NCI-H146 treated with DMSO at 0.1 percent for 48 hours (cell line): ENCODE measurements around the gene NUMA1.

Experiments
- DNase-seq: peaks from one replicate; lab custom pipeline; 2025; ENCODE audit not compliant: unreplicated experiment; lab: John Stamatoyannopoulos, UW

The NUMA1 gene

DNA sequence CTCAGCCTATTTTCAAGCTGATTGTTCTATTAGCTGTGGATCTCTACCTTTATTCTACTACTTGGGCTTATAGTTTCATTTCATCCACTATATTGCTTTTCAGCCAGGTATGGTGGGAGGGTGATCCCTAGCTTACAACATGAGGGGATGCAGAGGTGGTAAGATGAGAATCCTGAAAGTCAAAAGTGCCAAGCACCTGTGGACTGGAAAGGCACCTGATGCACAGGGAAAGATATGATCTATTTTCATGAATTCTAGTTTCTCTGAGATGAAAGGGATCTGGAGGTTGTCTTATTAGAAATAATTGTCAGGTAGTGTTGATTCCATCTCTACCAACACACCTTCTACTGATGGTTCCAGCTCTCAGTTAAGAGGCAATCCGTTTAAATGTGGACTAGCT lies 103.3 kb downstream of the NUMA1 start:
- no peak for DNase-seq

DNA sequence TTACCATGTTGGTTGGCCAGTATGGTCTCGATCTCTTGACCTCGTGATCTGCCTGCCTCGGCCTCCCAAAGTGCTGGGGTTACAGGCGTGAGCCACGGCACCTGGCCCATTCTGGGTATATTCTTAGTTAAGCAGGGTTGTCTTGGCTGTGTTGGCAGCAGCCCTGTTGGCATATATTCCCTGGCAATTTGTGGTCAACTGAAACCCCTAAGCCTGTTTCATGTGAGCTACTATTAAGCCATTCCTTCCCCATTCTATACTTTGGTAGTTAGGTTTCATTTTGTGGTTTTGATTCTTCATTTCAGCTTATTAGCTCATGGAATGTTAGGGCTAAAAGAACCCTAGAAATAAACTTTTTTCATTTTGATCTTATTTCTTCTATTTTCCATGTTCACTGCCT lies 103.8 kb downstream of the NUMA1 start:
- DNase-seq: no peak

DNA sequence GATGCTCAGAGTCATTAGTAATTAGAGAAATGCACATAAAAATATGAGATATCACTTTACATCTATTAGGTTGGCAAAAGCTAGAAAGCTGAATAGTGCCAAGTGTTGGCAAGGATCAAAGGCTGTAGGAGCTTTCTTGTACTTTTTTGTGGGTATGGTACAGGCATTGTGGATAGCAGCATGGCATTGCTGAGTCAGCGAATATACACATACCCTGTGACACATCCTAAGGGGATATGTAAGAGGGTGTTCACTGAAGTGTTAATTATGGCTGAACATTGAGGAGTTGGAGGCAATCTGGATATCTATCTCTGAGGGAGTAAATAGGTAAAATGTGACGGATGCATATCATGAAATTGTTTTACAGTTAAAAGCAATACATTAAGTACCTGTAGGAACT lies 108.7 kb downstream of the NUMA1 start:
- DNase-seq: no peak

DNA sequence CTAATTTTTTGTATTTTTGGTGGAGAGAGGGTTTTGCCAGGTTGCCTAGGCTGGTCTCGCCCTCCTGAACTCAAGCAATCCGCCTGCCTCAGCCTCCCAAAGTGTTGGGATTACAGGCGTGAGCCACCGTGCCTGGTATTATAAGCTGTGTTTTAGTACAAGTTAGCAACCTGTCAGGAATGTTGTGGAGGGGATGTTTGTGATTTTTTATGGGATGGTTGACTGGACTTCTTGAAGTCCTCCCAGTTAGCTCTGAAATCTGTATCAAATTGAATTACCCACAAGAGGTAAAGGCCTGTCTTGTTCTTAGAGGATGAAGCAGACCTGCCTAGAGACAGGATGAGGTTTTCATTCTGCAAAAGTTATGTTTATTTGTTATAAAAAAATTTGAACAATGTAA lies 115.7 kb downstream of the NUMA1 start:
- DNase-seq: no peak

DNA sequence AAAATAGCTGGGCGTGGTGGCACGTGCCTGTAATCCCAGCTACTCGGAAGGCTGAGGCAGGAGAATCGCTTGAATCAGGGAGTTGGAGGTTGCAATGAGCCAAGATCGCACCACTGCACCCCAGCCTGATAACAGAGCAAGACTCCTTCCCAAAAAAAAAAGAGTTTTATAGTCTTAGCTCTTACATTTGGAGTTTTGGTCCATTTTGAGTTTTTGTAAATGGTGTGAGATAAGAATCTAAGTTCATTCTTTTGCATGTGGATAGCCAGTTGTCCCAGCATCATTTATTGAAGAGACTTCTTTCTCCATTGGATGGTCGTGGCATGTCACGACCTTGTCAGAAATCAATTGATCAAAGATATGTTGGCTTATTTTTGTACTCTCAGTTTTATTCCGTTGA lies 116.9 kb downstream of the NUMA1 start:
- DNase-seq: no peak

DNA sequence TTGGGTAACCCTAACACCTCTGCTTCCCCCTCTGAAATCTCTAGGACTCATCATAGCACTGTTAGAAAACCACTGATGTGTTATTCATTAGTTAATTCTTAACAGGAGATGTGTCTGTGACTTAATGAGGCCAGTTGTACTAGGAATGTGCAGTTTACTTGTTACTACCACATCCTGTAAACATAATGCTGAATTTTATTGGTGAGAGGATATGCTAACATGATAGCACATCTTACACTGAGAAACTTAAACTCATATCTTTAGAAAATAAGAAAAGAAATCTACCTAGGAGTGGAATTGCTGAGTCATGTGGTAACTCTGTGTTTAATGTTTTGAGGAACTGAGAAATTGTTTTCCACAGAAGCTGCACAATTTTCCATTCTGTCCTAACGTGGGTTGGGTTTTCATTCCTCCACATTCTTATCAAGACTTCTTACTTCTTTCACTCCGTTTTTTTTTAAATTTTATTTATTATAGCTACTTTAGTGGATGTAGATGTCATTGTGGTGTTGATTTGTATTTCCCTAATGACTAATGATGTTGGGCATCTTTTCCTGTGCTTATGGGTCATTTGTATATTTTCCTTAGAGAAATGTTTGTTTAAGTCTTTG lies 117.8 kb downstream of the NUMA1 start:
- DNase-seq: no peak

DNA sequence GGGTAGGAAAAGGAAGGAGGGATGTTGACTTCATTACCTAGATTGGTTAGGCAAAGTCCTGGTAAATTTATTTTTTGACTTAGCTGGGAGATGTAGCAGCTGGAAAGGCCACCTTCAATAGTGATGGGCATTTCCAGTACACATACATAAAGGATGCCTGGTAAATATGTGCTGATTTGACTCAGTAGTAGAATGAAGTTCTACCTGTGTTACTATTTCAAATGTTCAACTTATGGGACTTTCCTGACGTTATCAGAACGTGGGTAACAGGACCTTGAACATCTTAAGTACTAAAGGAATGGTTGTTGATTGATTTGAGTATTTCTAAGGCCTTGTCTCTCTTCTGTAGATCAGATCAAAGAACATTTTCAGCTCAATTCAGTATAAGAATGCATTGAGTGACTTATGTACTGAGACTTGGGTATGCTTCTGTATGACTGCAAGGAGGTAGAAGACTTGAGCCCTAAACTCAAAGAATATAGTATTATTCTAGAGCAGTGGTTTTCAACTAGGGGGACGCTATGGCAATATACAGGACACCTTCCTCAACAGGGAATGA lies 124.4 kb downstream of the NUMA1 start:
- no peak for DNase-seq
